ENCODE results near the gene NUCKS1. TPM values are rescaled to one million over a fixed set of nuclear protein-coding genes. Genes with fewer than 3 reads are reported as not detected.

Gene NUCKS1
- total RNA-seq, 1 donor from 2014 or later = 76.0 TPM

DNA sequence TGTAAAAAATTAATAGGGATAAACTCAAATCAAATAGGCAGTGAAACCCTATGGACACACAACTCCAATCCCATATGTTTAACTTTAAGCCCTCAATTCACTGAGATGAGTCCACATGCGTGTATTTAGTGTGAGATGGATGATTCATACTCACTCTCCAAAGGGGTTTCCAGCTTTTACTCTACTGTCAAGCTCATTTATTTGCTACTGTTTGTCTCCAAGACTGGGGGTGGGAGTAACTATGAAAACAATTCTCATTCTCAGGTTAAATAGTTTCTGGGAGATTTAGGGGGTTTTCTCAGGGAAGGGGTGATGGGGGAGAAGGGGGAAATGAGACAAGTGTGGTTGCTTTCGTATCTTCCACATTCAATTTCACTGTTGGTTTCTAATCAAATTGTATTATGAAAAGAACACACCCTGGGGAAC is 22.6 kb upstream of the NUCKS1 start:
- DNase-seq (ENCODE audit: extremely low read depth, low read depth, low spot score) = no peak

DNA sequence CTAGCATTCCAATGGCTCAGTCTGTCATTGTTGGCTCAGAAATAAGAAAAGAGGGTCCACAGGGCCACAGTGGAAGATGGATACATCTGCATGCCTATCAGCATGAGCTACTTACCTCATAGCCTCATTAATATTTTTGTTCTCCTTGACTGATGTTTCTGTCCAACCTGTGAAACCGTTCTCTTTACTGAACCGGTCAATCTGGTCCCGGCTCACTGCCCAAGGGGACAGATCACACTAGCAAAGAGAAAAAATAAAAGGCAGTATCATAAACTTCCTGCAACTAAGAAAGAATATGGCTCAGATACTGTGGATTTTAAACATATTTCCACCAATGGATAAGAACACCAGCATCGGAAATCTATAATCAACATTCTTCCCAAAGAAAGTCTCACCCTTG is 20.6 kb upstream of the NUCKS1 start:
- DNase-seq (ENCODE audit: extremely low read depth, low read depth, low spot score) = no peak

GRCh38 chr1:205769641-205770365 is 19.8 kb upstream of the NUCKS1 start:
- no peak for DNase-seq (ENCODE audit: extremely low read depth, low read depth, low spot score)

- DNase-seq (ENCODE audit: extremely low read depth, low read depth, low spot score) = no peak
These were observed 17.3 kb upstream of the NUCKS1 start for GRCh38 chr1:205767248-205767647.

DNA sequence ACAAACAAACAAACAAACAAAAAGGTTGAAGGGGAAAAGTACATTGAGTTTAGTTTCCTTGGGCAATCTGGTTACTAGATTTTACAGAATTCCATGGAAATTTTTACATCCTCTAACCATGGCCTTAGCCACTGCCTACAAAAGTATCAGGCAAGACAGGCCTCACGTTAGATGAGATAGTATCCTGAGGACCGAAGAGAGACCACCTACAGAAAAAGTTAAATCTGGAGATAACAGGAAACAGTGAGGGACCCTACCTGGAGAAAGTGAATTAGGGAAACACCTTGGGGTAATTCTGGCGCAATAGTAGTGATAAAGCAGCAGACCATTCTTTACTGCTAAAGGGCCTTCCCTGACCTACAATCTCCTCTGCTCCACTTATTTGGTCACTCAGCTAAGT is 16.6 kb upstream of the NUCKS1 start:
- no peak for DNase-seq (ENCODE audit: extremely low read depth, low read depth, low spot score)

DNA sequence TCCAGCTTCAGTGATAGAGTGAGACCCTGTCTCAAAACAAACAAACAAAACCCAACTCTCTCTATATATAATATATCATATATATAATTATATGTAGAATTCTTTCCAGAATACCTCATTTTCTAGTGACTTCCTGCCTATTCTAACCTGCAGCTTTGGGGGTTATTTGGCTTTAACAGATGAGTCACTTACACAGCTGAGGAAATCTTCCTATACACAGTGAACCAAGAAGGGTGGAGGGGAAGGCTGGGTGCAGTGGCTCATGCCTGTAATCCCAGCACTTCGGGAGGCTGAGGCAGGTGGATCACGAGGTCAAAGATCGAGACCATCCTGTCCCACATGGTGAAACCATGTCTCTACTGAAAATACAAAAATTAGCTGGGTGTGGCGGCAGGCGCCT is 16.1 kb upstream of the NUCKS1 start:
- DNase-seq (ENCODE audit: extremely low read depth, low read depth, low spot score) = no peak

DNA sequence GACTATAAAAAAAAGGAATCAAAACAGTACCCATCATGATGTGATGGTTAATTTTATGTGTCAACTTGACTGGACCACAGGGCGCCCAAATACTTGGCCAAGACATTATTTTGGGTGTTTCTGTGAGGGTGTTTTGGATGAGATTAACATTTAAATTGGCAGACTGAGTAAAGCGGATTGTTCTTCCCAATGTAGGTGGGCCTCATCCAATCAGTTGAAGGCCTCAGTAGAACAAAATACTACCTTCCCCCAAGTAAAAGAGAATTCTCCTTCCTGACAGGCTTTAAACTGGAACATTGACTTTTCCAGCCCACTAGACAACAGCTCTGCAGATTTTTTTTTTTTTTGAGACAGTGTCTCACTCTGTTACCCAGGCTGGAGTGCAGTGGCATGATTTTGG is 14.6 kb upstream of the NUCKS1 start:
- DNase-seq (ENCODE audit: extremely low read depth, low read depth, low spot score) = no peak

GRCh38 chr1:205763980-205764379 is 14.0 kb upstream of the NUCKS1 start:
- DNase-seq (ENCODE audit: extremely low read depth, low read depth, low spot score) = no peak

DNA sequence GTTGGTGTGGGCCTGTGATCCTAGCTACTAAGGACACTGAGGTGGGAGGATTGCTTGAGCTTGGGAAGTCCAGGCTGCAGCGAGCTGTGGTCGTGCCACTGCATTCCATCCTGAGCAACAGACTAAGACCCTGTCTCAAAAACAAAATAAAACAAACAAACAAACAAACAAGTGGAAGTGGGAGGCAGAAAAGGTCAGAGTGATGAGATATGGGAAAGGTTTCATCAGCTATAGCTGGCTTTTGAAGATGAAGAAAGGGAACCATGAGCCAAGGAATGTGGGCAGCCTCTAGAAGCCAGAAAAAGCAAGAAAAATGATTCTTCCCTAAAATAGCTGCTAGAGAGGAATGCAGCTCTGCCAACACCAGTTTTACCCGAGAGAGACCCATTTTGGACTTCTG is 10.6 kb upstream of the NUCKS1 start:
- no peak for DNase-seq (ENCODE audit: extremely low read depth, low read depth, low spot score)

- DNase-seq (ENCODE audit: extremely low read depth, low read depth, low spot score) = no peak
These were observed 6.6 kb upstream of the NUCKS1 start for GRCh38 chr1:205756552-205756951.

DNA sequence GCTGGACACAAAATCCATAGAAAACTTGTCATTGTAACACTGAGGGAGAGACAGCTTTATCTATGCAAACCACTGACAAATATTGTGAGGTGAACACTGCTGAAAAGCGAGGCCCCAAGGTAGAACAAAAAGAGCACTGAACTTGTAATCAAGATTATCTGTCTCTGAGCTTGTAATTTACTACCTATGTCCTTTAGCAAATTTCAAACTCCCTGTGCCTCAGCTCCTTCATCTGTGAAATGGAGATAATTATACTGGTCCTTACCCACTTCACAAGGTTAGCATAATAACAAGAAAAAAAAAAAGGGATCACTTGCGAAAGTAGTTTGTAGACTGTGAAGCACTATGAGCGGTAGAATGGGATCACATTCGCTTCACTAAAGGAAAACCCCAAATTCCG is 4.9 kb upstream of the NUCKS1 start:
- DNase-seq (ENCODE audit: extremely low read depth, low read depth, low spot score) = no peak

- no peak for DNase-seq (ENCODE audit: extremely low read depth, low read depth, low spot score)
These were observed 1.2 kb upstream of the NUCKS1 start for GRCh38 chr1:205751036-205751651.

DNA sequence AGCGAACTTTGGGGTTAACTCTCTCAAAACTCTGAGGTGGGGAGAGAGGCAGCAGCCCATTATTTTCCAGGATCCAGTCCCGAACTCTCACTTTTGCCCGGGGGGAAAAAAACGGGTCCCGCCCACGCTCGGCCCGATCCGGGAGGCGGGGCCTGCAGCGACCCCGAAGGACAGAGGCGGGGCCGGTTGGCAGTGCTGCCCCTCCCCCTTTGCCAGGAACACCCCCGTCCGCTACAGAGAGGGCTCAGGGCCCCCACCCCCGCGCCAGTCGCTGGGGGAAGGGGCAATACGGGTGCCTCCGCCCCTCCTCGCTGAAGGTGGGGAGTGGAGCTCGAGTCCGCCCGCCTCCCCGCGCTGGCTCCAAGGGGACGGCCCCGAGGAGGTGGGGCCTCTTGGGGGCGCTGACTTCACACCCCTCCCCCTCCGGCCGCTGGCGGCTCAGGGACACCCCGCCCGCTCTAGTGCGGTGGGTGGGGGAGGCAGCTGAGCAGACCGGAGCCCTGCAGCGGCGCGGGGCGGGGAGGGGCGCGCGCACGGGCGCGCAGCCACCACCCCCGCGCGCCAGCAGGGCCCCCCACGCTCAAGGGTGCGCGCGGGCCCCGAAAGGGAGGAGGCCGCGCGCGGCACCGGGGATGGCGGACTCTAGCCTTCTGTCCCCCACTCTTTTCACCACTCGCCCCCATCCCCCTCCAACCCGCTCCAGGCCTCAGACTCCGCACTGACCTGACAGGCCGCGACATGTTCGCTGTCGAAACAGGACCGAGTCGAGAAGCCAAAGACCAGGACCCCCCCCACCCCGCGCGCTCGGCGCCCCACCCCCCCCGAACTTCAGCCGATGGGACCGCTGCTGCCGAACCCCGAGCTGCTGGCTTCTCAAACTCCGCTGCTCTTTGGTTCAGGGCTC is 496 bp downstream of the NUCKS1 start:
- peak; percentile 31 for DNase-seq (ENCODE audit: extremely low read depth, low read depth, low spot score)

DNA sequence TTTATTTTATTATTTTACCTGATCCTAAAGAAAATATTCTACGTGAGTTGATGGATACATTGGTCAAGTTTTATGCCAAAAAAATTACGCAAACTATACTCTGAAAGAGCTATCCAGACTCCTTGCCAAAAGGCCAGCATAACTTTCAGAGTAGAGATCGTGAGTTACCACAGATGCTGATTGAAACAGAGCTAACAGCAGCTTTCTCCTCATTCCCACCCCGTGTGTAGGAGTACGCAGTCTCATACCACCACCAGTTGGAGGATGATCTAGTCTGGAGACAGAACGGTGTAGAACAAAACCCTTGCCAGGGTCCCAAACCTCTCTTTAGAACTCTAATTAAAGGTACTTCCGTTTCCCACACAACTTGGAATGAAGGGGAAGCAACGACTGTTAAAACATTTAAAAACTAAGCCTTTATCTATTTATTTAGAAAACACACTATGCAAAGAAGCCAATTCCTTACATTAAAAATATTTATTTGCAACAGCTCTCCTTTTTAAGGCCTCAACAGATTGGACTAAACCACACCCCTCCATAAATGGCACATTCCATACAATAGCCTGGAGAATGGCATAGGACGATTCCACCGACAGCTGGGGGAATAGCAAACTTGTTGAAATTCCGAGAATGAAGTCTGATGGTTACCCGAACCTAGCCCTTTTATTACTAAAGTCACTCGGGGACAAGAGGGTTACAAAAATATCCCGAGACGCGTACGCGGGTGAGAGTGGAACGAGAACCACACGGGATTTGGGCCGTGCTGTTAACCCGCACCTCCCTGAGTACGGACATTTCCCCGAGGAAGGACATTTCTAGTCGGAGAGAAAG is 1.4 kb downstream of the NUCKS1 start:
- peak; percentile 50 for DNase-seq (ENCODE audit: extremely low read depth, low read depth, low spot score)

- DNase-seq (ENCODE audit: extremely low read depth, low read depth, low spot score) = no peak
These were observed 3.1 kb downstream of the NUCKS1 start for GRCh38 chr1:205746757-205747412.

DNA sequence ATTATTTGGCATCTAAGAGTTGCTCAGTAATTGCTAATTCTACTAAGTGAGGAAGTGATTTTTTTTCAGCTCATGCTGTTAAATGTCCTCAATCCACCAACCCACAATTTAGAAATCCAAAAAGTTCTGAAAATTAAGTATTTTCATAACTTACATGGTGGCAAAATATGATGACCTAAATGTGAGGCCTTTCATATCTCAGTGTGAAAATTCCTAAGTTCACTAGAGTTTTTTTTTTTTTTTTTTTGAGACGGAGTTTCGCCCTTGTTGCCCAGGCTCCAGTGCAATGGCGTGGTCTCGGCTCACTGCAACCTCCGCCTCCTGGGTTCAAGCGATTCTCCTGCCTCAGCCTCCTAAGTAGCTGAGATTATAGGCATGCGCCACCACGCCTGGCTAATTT is 5.6 kb downstream of the NUCKS1 start:
- no peak for DNase-seq (ENCODE audit: extremely low read depth, low read depth, low spot score)

GRCh38 chr1:205743977-205744376 is 6.0 kb downstream of the NUCKS1 start:
- DNase-seq (ENCODE audit: extremely low read depth, low read depth, low spot score) = no peak

DNA sequence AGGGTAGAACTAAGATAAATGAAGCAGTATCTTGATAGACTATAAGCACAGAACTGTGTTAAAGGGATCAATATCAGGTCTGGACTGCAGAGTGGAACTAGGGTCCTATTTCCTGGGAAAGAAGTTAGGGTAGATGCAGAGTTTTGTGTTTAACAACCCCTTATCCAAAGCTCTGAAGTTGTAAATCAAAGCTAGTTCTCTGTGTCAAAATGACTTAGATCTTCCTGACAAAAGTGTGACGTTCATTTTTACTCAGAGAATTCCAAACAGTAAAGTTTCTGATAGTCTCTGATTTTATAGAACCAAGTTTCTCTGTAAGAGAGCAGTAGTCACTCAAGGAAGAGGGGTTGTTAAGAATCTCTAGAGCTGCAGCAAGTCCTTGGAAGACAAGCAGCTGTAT is 8.3 kb downstream of the NUCKS1 start:
- no peak for DNase-seq (ENCODE audit: extremely low read depth, low read depth, low spot score)

DNA sequence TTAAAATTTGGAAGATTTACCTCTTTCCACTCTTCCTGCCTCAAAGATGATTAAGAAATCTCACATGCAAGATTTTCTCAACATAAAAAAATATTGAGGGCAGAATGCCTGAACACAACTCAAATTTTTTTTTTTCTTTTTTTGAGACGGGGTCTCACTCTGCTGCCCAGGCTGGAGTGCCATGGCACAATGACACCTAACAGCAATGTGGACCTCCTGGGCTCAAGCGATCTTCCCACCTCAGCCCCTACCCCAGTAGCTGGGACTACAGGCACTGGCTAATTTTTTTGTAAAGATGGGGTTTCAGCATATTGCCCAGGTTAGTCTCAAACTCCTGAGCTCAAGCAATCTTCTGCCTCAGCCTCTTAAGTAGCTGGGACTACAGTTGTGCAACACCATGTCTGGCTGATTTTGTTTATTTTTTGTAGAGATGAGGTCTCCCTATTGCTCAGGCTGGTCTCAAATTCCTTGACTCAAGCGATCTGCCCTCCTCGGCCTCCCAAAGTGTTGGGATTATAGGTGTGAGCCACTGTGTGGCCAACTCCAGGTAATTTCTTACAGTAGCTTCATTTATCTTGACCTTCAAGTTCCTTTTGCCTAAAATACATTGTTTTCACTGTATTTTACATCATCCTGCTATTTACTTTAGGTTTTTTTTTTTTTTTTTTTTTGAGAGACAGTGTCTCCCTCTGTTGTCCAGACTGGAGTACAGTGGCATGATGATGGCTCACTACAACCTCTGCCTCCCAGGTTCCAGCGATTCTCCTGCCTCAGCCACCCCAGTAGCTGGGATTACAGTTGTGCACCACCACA is 10.4 kb downstream of the NUCKS1 start:
- no peak for DNase-seq (ENCODE audit: extremely low read depth, low read depth, low spot score)

Data from glomerular endothelial cell (primary cell).